HG03095 (cell line): ENCODE results near the gene SUN1.
A peak's percentile ranks its signal among the peaks of the same experiment; 100 is the strongest.

Source experiments
- ATAC-seq: cut with Tn5 transposase; IDR thresholded peaks from one replicate; pipeline ENCODE4 v1.9.1; 2021; ENCODE audit warnings: moderate library complexity; ENCODE audit not compliant: unreplicated experiment

SUN1 gene

GRCh38 chr7:876077-876971, 44.0 kb downstream of the SUN1 start, which contains the start of gene GET4:
GET4 (plus strand) TSS chr7:876554; CDS start chr7:876646, 92 bp downstream.
- ATAC-seq: peak; percentile 70

- peak; percentile 22 for ATAC-seq
Observed at GRCh38 chr7:876972-877311, 44.7 kb downstream of the SUN1 start.

GRCh38 chr7:877312-878232, 45.3 kb downstream of the SUN1 start:
- no peak for ATAC-seq

DNA sequence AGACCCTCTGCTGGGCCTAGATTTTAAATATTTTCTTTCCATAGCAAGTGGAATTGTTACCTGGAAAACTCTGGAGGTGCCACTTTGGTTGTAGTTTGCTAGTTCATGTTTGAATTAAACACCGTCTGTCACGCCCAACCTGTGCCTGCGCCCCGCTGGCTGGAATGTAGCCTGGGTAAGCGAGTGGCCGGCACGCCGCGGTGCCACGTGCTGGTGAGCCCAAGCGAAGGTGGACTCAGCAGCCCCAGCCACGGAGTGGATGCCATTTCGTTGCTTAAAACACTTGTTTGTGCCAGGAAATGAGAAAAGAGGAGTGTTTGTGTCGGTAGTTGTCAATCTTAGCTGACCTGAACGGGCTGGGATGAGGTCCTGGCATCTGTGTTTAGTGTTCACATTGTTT, 46.8 kb downstream of the SUN1 start:
- no peak for ATAC-seq

- ATAC-seq: no peak
Observed at GRCh38 chr7:879706-880105, 47.4 kb downstream of the SUN1 start.

- ATAC-seq: no peak
Observed at GRCh38 chr7:880450-880849, 48.2 kb downstream of the SUN1 start.

GRCh38 chr7:881441-882234, 49.4 kb downstream of the SUN1 start:
- ATAC-seq: no peak

DNA sequence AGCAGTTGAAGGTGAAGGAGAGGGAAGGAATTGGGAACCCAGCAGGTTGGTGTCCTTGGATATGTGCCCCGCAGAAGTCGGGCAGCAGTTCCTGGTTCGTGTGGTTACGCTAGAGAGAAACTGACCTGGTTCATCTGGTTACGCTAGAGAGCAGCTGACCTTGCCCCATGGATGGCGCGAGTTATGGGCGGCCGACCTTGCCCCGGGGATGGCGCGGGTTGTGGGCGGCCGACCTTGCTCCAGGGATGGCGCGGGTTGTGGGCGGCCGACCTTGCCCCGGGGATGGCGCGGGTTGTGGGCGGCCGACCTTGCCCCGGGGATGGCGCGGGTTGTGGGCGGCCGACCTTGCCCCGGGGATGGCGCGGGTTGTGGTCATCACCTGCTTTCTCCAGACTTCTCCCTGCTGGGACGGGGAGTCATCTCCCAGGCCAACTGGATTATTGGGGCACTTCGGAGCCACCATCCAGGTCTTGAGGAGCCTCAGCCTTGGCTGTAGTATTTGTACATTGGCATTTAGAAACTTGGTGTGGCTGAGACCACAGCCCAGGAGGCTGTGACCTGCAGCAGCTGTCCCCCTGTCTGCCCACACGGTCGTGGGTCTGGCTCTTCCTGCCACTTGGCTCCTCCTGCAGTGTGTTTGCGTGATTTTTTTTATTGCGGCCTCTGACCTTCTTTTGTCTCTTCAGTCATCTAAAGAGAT, 50.2 kb downstream of the SUN1 start:
- no peak for ATAC-seq

DNA sequence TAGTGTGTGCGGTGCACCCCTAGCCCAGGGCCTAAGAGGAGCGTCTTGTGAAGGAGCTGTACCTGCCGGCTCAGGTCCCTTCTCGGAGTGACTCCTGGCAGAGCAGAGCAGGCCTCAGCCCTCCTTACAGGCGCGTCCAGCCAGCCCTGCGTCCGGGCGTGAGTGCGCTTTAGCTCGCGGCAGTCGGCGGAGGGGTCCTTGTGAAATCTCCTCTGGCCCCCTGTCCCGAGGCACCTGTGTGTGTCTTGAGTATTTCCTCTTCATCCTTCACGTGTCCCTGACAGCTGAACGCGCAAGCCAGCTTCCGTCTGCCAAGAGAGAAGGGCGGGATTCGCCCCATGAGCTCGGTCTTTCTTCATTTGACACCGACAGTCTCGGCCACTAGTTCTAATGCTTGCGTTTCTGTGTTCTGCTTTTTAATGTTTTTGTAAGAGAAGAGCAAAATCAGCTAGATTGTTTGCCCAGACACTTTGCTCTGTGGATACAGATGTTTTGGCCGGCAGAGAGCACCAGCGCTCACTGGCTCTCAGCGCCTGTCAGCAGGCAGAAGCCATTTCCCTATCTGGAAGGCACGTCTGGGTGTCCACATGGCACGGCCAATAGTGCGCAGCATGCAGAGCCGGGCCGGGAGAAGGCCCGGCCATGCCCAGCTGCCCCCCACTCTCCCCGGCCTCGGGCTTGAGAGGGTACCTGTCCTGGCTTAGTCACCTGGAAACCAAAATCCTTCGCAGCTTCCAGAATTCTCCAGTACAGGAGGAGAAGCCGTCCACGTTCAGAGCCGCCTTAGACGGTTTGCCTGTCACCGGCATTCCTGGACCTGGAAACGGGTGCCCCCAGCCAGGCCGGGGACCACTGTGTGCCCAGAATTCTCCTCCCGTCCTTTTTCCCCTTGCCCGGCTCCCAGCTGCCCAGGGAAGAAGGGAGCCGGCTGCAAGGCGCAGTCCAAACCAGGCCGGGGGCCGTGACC, 51.1 kb downstream of the SUN1 start:
- ATAC-seq: no peak

- ATAC-seq: no peak
Observed at GRCh38 chr7:884191-885003, 52.1 kb downstream of the SUN1 start.

DNA sequence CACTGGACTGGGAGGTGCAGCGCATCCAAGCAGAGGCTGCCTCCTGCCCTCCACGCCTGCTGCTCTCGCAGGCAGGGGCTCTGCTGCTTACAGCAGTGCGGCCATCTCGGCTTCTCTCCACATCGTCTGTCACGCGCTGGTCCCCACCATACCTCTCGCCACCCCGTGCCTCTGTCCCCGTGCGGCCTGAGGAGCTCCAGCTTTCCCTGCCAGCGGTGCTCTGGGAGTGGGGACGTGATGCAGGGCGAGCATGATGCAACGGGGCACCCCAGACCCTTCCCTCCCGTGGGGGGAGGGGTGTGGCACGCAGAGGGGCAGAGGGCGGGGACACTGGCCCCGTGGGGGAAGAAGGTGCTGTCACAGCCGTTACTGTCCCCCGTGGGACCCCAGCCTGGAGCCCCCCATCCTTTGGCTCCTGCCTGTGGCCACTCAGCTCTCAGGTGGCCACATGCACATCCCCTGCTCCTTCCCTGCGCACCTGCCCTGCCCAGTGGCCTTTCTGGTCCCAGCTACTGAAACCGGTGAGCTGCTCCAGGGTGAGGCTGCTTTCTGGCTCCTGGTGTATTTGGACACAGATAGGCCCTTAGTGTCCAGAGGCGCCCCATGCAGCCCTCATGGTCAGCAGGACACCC, 53.1 kb downstream of the SUN1 start:
- ATAC-seq: no peak

DNA sequence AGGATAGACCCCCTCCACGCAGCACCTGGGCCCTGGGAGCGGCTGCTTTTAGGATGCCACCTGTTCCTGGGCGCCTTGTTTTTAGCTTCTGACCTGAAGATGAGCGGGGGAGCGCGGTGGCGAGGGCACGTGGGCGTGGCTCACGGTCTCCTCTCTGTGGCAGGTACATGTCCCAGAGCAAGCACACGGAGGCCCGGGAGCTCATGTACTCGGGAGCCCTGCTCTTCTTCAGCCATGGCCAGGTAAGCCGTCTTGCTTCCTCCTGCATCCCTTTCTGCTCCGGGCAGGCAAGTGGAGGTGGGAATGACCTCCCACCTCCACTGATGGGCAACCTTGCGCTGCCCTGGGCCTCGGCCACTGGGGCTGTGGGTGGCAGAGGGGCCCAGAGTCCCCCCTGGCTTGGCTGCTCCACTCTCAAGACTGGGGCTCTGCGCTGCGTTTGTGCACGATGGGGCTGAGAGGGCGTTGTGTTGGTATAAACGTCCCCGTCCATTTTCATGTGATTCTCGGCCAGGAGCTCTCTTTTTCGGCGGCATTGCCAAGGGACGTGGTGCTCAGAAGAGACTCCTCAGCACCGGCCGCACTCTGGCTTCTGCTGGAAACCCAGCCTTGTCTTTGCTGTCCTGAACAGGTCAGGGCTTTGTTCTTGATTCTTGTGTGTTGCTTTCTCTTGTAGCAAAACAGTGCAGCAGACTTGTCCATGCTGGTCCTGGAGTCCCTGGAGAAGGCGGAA, 53.8 kb downstream of the SUN1 start:
- ATAC-seq: no peak

GRCh38 chr7:886626-887487, 54.6 kb downstream of the SUN1 start:
- ATAC-seq: no peak

DNA sequence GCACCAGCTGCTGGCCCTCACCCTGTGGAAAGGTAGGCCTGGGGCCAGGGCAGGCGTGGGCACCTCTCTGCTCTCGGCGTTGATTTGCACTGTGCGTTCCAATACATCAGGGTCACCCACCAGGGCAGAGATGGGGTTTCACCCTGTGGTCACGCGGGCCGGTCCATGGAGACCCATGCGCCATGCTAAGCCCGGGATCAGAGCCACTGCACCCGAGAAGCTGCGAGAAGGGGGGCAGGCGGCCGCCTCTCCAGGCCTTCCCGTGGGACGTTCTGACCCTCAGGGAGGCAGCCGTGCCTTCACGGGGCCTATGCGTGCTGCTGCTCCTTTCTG, 55.2 kb downstream of the SUN1 start:
- ATAC-seq: no peak

DNA sequence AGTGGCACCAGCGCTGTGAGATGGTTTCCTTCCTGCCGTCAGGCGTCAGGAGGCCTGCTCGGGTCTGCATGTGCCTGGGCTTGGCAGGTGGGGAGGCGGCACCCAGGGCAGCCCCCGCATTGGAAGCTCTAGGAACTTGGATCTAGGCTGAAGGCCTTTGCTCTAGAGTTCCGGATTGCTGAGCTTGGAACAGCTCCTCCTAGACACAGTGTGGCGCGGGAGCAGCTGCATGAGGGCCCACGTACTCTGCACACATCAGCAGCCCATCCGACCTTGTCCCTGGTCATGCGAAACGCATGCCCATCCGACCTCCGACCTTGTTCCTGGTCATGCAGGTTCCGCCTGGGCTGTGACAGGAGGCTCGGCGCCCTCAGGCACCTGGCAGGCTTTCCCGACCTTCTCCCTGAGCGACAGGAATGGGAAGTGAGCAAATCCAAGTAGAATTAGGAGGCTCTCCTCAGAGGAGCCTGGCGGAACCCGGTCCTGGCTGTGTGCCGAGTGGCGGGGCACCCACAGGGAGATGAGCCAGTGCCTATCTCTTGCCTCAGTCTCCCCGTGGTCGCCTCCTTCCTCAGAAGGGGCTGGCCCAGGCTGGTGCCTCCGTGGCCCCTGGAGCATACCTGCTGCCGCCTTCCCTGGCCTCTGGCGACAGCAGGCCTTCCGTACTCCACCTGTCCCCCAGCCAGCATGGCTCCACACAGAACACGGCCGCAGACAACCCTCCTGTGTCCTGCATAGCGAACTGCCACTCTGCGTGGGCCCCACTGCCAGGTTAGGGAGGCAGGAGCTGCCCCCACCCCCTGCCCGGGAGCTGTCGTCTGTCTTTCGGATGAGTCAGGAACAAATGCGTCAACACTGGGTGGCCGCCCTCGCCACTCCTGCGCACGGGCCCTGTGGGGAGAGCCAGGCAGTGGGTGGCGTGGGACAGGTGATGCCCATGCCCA, 56.1 kb downstream of the SUN1 start:
- no peak for ATAC-seq
